HG02852 (cell line): Measurements from ENCODE around the gene SAFB.
A peak's percentile ranks its signal among the peaks of the same experiment; 100 is the strongest.

ENCODE experiments used
- ATAC-seq: cut with Tn5 transposase; IDR thresholded peaks from one replicate; pipeline ENCODE4 v1.9.1; 2021; ENCODE audit warnings: mild to moderate bottlenecking, moderate library complexity; ENCODE audit not compliant: unreplicated experiment

Gene SAFB

GRCh38 chr19:5622465-5623396 is at the start of gene SAFB, which contains the start of gene SAFB2:
TSS of gene SAFB (plus strand) at chr19:5623083. CDS start at chr19:5623206, 123 bp downstream.
TSS of gene SAFB2 (minus strand) at chr19:5622776. CDS start at chr19:5622715, 61 bp downstream.
- peak; percentile 78 for ATAC-seq

GRCh38 chr19:5575590-5575989 is 47.3 kb upstream of the SAFB start:
- no peak for ATAC-seq

GRCh38 chr19:5578097-5578846 is 44.6 kb upstream of the SAFB start:
- no peak for ATAC-seq

- ATAC-seq = no peak
Measured at GRCh38 chr19:5579286-5579685, 43.6 kb upstream of the SAFB start.

GRCh38 chr19:5579697-5580096 is 43.2 kb upstream of the SAFB start:
- no peak for ATAC-seq

- no peak for ATAC-seq
Measured at GRCh38 chr19:5580161-5580571, 42.7 kb upstream of the SAFB start.

GRCh38 chr19:5585461-5586299 is 37.2 kb upstream of the SAFB start:
- no peak for ATAC-seq

GRCh38 chr19:5586300-5587070 is 36.4 kb upstream of the SAFB start:
- ATAC-seq = no peak

GRCh38 chr19:5587071-5587455 is 35.8 kb upstream of the SAFB start:
- ATAC-seq = no peak

- no peak for ATAC-seq
Measured at GRCh38 chr19:5587661-5588060, 35.2 kb upstream of the SAFB start.

GRCh38 chr19:5588441-5588840 is 34.4 kb upstream of the SAFB start:
- ATAC-seq = no peak

- ATAC-seq = no peak
Measured at GRCh38 chr19:5588906-5589676, 33.8 kb upstream of the SAFB start.

GRCh38 chr19:5590151-5590864 is 32.6 kb upstream of the SAFB start:
- ATAC-seq = no peak

- no peak for ATAC-seq
Measured at GRCh38 chr19:5590865-5591154, 32.1 kb upstream of the SAFB start.

GRCh38 chr19:5591476-5591875 is 31.4 kb upstream of the SAFB start:
- no peak for ATAC-seq

GRCh38 chr19:5592531-5593342 is 30.1 kb upstream of the SAFB start:
- no peak for ATAC-seq

GRCh38 chr19:5593343-5594255 is 29.3 kb upstream of the SAFB start:
- ATAC-seq = no peak
